Measurements from ENCODE around the gene BCOR.

- TF ChIP-seq CTCF (IDR thresholded peaks at IDR 0.05; ENCODE audit: borderline replicate concordance, extremely low read depth, low read length, poor library complexity, severe bottlenecking) (no peak), EZH2 (IDR thresholded peaks at IDR 0.05; ENCODE audit: borderline replicate concordance, low read depth, low read length, severe bottlenecking) (no peak)
Observed at GRCh38 chrX:40040686-40041461, 56.9 kb downstream of the BCOR start.

All from DND-41 (cell line).